ENCODE data around the gene PDGFRB. TPM values are rescaled to one million over a fixed set of nuclear protein-coding genes. Genes with fewer than 3 reads are reported as not detected.

Gene PDGFRB
- polyA plus RNA-seq, 1 experiment = 276 TPM

- peaks cover 37% of the 10 kb centered on the region for H3K27me3 ChIP-seq (ENCODE audit: control insufficient read depth, insufficient read depth, low read length)
- CTCF ChIA-PET = interaction anchor here (0.6 to 1.5 kb wide), 4 partner anchors 13 to 67 kb away, joined by 3 to 5 read pairs (median 4); no protein-coding TSS in a partner anchor
- POLR2A ChIA-PET = no interaction called here
- DNase-seq (ENCODE audit: low read depth) = no peak
- TF ChIP-seq CTCF (IDR thresholded peaks at IDR 0.05; ENCODE audit: insufficient read depth, low read depth, low read length) = no peak
- H3K4me3 ChIP-seq (ENCODE audit: low read depth, low read length) = no peak overlapping the region
- H3K36me3 ChIP-seq (ENCODE audit: control insufficient read depth, insufficient read depth, low read length) = no peaks in the 10 kb centered on the region
Measured at GRCh38 chr5:150190503-150190979, 34.9 kb upstream of the PDGFRB start.

- ChIA-PET POLR2A (no interaction called here), CTCF (interaction anchor here (0.6 to 1.5 kb wide), 4 partner anchors 13 to 66 kb away, joined by 3 to 5 read pairs (median 4); no protein-coding TSS in a partner anchor)
- Histone ChIP-seq H3K4me3 (ENCODE audit: low read depth, low read length) (no peak within 1 kb of the TSS), H3K36me3 (ENCODE audit: control insufficient read depth, insufficient read depth, low read length) (no peaks in the 10 kb centered on the region), H3K27me3 (ENCODE audit: control insufficient read depth, insufficient read depth, low read length) (peaks cover 37% of the 10 kb centered on the region)
- TF ChIP-seq CTCF (IDR thresholded peaks at IDR 0.05; ENCODE audit: insufficient read depth, low read depth, low read length) = no peak
- no peak for DNase-seq (ENCODE audit: low read depth)
Measured at GRCh38 chr5:150189728-150190502, 34.3 kb upstream of the PDGFRB start, which contains the start of gene SLC6A7. TSS of gene SLC6A7 (plus strand) at chr5:150190062. CDS start at chr5:150190328, 266 bp downstream.

- Histone ChIP-seq H3K27me3 (ENCODE audit: control insufficient read depth, insufficient read depth, low read length) (peaks cover 37% of the 10 kb centered on the region), H3K36me3 (ENCODE audit: control insufficient read depth, insufficient read depth, low read length) (no peaks in the 10 kb centered on the region), H3K4me3 (ENCODE audit: low read depth, low read length) (no peak overlapping the region)
- ChIA-PET POLR2A (no interaction called here), CTCF (interaction anchor here (0.9 to 1.2 kb wide), 2 partner anchors 12 to 16 kb away, joined by 3 to 5 read pairs; no protein-coding TSS in a partner anchor)
- no peak for TF ChIP-seq CTCF (IDR thresholded peaks at IDR 0.05; ENCODE audit: insufficient read depth, low read depth, low read length)
- DNase-seq (ENCODE audit: low read depth) = no peak
Measured at GRCh38 chr5:150189326-150189725, 33.7 kb upstream of the PDGFRB start.

GRCh38 chr5:150188146-150188842 is 32.6 kb upstream of the PDGFRB start:
- peaks cover 37% of the 10 kb centered on the region for H3K27me3 ChIP-seq (ENCODE audit: control insufficient read depth, insufficient read depth, low read length)
- no peak for DNase-seq (ENCODE audit: low read depth)
- no peak overlapping the region for H3K4me3 ChIP-seq (ENCODE audit: low read depth, low read length)
- TF ChIP-seq CTCF (IDR thresholded peaks at IDR 0.05; ENCODE audit: insufficient read depth, low read depth, low read length) = no peak
- CTCF ChIA-PET = interaction anchor here (0.9 to 1.6 kb wide), 2 partner anchors 12 to 15 kb away, joined by 3 to 5 read pairs; no protein-coding TSS in a partner anchor
- POLR2A ChIA-PET = no interaction called here
- no peaks in the 10 kb centered on the region for H3K36me3 ChIP-seq (ENCODE audit: control insufficient read depth, insufficient read depth, low read length)

- ChIA-PET POLR2A (no interaction called here), CTCF (interaction anchor here (1.0 to 1.6 kb wide), 2 partner anchors 11 to 25 kb away, joined by 3 to 5 read pairs; no protein-coding TSS in a partner anchor)
- Histone ChIP-seq H3K27me3 (ENCODE audit: control insufficient read depth, insufficient read depth, low read length) (peaks cover 34% of the 10 kb centered on the region), H3K4me3 (ENCODE audit: low read depth, low read length) (no peak overlapping the region), H3K36me3 (ENCODE audit: control insufficient read depth, insufficient read depth, low read length) (no peaks in the 10 kb centered on the region)
- no peak for TF ChIP-seq CTCF (IDR thresholded peaks at IDR 0.05; ENCODE audit: insufficient read depth, low read depth, low read length)
- no peak for DNase-seq (ENCODE audit: low read depth)
Measured at GRCh38 chr5:150186897-150187296, 31.3 kb upstream of the PDGFRB start.

Measured in BJ (cell line).